Inferior parietal cortex (tissue), 1 donor: ENCODE results near the gene ARHGAP9.
A peak's percentile ranks its signal among the peaks of the same experiment; 100 is the strongest.

Experiments used
- DNase-seq: peaks from one replicate; pipeline ENCODE4 v3.0.0-alpha.2; 2016; ENCODE audit errors: extremely low spot score

The ARHGAP9 gene

DNA sequence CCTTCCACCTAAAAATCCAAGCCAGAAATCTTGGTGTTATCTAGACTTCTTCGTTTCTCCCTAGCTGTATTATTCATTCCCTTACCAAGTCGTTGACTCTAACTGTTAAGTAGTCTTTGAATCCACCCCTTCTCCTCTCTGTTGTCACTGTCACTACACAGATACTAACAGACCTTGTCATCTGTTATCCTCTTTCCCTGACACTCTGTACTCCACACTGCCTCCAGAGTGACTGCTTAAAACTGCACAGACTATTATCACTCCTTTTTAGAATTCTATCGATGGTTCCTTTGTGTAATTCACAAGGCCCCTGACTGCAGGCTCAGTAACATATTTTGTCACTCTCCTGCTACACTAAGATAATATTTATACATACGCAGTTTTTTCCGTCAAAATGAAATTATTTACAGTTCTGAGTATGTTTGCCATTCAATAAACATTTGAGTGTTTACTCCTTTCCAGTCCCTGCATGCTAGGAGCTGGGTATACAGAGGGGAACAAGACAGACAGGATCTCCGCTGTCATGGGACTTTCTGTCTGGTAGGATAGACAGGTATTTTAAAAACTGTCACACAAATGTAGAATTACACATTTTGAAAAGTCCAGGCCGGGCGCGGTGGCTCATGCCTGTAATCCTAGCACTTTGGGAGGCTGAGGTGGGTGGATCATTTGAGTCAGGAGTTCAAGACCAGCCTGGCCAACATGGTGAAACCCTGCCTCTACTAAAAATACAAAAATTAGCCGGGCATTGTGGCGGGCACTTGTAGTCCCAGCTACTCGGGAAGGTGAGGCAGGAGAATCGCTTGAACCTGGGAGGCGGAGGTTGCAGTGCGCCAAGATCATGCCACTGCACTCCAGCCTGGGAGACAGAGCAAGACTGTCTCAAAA is 12.0 kb upstream of the ARHGAP9 start:
- no peak for DNase-seq

- DNase-seq = no peak
Measured at GRCh38 chr12:57490126-57490525, 10.5 kb upstream of the ARHGAP9 start.

DNA sequence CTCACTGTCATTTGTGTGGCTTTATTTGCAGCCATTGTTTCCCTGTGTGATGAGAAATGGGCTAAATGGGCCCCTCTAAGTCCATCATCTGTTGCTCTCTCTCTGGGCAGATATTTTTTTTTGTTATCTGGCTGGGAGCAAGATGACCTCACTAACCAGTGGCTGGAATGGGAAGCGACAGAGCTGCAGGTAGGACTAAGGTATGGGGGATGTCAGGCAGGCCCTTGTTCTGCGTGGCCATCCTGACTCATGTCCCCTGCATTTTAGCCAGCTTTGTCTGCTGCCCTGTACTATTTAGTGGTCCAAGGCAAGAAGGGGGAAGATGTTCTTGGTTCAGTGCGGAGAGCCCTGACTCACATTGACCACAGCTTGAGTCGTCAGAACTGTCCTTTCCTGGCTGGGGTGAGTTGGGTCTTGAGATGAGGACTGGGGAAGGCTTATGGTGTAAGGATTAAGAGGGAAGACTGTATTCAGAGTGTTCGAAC is 9.5 kb upstream of the ARHGAP9 start:
- DNase-seq = no peak

GRCh38 chr12:57488402-57489156 is 8.9 kb upstream of the ARHGAP9 start:
- no peak for DNase-seq

GRCh38 chr12:57487597-57488401 is 8.1 kb upstream of the ARHGAP9 start, which contains the start of gene MARS1:
TSS of gene MARS1 (plus strand) at chr12:57488068. CDS start at chr12:57488091, 23 bp downstream.
- peak; percentile 99 for DNase-seq

GRCh38 chr12:57487055-57487596 is 7.5 kb upstream of the ARHGAP9 start:
- DNase-seq = no peak

DNA sequence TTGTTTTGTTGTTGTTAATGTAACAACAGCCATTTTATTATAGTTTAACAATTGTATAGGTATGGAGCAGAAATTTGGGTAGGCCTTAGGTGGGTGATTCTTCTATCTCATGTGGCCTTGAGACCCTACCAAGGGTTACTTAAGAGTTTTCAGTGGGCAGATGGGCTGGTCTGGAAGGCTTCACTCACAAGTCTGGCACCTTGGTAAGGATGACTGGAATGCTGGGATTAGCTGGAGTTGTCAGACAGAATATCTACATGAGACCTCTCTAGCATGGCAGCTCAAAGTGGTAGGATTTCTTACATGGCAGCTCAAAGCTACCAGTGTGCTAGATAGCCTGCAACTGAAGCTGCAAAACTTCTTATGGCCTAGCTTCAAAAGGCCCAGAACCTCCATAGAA is 6.0 kb upstream of the ARHGAP9 start:
- DNase-seq = no peak

DNA sequence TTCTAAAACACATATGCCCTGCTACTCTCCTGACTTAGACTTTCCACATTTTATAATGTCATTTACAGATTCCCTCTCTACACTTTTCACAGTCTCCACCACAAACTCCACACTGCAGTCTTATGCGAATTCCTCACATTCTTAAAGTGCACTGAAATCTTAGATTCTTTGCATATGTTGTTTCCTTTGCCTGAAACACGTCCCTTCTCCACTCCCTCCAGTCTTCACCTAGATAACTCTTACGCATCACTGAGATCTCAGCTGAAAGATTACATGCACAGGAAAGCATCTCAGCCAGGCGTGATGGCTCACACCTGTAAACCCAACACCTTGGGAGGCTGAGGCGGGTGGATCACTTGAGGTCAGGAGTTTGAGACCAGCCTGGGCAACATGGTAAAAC is 3.8 kb upstream of the ARHGAP9 start:
- DNase-seq = no peak

GRCh38 chr12:57481671-57482070 is 2.0 kb upstream of the ARHGAP9 start:
- DNase-seq = no peak

GRCh38 chr12:57479043-57479375 is 657 bp downstream of the ARHGAP9 start:
- DNase-seq = no peak

DNA sequence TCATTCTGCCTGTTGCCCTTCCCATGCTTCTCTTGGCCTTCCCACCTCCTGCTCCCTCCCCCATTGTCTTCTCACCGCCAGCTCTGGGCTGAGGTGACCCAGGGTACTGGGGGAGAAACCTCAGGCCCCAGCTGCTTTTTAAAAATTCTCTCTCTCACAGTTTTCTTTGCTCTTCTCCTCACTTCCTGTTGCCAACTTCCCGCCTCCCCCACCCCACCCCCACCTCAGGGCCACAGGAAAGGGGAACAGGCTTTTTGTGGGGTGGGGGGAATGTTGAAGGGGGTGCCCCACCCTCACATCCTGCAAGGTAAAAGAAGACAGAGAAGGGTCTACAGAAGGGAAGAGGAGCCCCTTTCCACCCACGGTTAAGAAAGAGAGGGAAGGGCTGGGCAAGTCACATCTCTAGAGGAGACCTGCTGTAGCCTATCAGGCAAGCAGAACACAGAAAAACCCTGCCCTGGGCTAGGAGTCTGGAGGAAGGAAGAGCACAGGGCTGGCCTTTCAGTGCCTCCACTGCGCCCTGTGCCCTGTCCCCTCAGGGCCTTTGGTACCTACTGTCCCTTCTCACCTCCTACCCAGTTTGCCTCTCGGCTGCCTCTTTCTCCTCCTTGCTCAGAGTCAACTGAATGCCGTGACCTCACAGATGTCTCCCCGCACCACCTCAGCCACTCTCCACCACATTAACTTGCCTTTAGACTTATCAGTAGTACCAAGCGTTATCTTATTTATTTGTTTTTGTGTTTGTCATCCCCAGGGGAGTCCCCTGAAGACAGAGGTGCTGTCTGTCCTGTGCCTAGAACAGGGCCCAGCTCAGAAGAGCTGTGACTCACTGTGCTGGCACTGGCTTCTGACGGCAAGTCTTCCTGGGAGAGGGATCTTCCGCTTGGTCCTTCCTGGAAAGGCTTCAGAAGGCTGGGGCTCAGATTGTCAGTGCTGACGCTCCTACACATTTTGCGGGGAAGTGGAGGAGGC is 1.7 kb downstream of the ARHGAP9 start:
- DNase-seq = no peak

DNA sequence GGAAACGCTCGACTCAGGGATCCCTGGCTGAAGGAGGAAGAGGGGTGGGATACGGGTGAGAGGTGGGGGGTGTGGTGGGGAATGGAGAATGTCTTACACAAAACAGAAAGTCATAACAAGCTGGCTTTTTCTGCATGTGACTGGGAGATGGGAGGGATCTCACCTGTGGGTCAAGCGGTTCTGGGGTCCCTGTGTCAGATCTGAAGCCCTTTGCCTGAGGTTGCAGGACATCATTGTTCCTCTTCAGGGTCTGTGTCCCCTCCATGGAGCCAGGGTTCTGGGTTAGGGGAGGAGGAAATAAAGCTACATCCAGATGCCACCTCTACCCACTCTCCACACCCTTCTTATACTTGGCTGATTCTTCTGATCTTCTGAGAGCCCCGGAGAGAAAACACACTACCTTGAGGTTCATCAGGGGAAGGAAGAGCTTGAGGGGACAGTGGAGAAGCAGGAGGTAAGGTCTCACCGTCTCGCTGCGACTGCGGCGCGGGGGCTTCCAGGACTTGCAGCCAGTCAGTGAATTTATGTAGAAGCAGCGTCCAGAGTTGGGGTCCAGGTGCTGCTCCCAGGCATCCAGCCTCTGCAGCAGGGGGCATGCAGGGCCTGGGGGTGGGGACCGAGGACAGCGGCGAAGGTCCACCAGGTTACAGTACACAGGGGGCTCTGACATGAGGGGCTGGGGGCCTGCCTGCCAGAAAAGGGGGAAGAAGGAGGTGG is 2.5 kb downstream of the ARHGAP9 start:
- DNase-seq = no peak

DNA sequence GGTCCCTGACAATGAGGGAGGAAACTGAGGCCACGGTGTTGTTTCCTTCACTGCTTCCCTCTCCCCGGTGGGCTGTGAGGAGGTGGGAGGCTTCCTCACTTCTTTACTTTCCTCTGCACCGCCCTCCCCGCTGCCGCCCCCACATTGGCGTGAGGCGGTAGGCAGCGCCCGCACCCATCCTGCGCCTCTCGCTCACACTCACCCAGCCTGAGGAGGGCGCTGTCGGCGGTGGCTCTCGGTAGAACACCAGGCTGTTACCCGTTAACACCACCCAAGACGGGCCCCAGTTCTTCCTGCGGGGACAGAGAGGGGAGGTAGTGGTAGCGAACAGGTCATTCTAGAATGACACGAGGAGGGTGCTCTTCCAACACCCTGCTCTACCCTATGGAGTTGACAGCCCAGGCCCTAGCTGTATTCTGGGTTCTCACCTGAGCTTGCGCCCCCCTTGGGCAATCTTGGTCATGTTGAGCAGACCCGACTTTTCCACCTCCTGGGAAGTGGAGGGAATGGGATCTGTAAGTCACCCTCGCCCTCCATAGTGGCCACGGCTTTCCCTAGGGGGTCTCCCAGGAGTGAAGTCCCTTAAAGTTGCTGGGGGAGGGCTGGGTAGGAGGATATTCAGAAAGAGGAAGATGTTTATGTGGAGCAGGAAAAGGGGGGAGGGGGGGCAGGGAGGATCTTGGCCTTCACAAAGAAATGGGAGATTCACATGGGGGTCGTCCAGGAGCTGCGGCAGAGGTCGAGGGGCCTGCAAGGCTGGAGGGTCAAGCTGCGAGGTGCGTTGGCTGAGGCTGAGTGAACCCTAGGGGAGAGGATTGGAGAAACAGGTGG is 3.3 kb downstream of the ARHGAP9 start:
- no peak for DNase-seq

DNA sequence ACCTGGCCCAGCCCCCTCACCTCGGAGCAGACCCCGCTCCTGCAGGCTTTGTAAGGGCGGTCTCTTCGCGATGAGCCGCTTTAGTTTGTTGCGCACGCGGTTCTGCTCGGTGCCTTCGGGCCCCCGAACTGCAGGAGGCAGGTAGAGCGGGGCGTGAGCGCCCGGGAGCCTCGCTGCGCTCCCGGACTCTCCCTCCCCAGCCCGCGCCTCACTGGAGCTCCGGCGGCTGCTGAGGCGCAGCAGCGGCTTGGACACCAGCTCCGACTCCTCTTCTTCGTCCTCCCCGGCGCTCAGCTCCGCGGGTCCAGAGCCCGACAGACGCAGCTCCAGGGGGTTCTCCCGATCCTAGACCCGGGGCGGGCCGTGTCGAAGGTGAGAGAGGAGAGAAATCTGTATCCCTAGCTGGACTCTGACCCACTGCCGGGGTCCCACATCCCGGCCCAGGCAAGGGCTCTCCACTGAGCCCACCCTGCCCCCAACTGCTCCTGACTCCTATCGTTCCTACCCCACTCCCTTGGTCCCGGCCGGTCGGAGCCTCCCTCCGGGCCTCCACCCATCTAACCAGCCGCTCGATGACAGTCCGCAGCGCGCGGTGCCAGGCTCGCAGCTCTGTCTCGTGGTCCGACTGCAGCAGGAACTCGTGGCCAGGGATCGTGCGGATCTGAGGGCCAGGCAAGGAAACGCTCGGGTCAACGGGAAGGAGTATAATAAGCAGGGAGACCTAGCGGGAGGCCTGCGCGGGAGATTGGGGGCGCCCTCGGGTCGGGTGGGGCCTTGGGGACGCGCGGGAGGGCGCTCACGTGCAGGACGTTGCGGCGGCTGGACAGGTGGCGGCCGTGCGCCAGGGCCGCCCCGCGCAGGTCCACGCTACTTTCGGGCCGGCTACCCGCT is 4.2 kb downstream of the ARHGAP9 start:
- DNase-seq = no peak

DNA sequence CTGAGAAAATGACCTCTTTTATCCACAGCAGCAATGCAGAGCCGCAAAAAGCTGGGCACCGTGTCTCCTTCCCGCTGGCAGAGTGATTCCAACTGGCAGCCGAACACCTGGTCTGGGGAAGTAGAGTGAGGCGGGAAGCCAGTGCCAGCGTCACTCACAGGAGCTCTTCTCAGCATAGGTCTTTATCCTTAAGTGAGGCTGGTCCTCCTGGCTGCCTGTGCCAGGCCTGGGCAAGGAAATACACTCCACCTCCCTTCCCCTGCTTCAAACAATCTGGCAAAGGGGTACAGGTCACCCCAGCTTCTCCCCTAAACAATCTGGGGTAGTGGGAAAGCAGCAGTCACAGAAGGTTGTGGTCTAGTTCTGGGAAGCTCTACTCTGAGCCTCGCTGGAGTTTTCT is 4.8 kb downstream of the ARHGAP9 start:
- DNase-seq = no peak

GRCh38 chr12:57474430-57474829 is 5.2 kb downstream of the ARHGAP9 start:
- DNase-seq = no peak

GRCh38 chr12:57473886-57474285 is 5.8 kb downstream of the ARHGAP9 start:
- no peak for DNase-seq

- no peak for DNase-seq
Measured at GRCh38 chr12:57473392-57473791, 6.3 kb downstream of the ARHGAP9 start.
